Measurements from ENCODE around the gene PNMT. TPM values are rescaled to one million over a fixed set of nuclear protein-coding genes. Genes with fewer than 3 reads are reported as not detected.

The PNMT gene, protein sequence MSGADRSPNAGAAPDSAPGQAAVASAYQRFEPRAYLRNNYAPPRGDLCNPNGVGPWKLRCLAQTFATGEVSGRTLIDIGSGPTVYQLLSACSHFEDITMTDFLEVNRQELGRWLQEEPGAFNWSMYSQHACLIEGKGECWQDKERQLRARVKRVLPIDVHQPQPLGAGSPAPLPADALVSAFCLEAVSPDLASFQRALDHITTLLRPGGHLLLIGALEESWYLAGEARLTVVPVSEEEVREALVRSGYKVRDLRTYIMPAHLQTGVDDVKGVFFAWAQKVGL
- not detected for total RNA-seq (ENCODE audit: unreplicated experiment)
- long read RNA-seq = 0 reads

- Mint-ChIP-seq H3K4me3 (ENCODE audit: unreplicated experiment) (peak within 1 kb of the TSS; percentile 30), H3K36me3 (ENCODE audit: unreplicated experiment) (no peaks in the 10 kb centered on the region), H3K27ac (ENCODE audit: unreplicated experiment) (no peak within 1 kb of the TSS), H3K9me3 (ENCODE audit: unreplicated experiment) (peaks cover 4% of the 10 kb centered on the region), H3K4me1 (ENCODE audit: low read depth, unreplicated experiment) (peaks cover 4% of the 10 kb centered on the region), H3K27me3 (ENCODE audit: unreplicated experiment) (peaks cover 8% of the 10 kb centered on the region)
- peak; percentile 86 for DNase-seq
- TF ChIP-seq, protein P1, sequence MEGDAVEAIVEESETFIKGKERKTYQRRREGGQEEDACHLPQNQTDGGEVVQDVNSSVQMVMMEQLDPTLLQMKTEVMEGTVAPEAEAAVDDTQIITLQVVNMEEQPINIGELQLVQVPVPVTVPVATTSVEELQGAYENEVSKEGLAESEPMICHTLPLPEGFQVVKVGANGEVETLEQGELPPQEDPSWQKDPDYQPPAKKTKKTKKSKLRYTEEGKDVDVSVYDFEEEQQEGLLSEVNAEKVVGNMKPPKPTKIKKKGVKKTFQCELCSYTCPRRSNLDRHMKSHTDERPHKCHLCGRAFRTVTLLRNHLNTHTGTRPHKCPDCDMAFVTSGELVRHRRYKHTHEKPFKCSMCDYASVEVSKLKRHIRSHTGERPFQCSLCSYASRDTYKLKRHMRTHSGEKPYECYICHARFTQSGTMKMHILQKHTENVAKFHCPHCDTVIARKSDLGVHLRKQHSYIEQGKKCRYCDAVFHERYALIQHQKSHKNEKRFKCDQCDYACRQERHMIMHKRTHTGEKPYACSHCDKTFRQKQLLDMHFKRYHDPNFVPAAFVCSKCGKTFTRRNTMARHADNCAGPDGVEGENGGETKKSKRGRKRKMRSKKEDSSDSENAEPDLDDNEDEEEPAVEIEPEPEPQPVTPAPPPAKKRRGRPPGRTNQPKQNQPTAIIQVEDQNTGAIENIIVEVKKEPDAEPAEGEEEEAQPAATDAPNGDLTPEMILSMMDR (IDR thresholded peaks at IDR 0.05; ENCODE audit: partially characterized antibody, unreplicated experiment) = peak; percentile 66
Observed at GRCh38 chr17:39667945-39668924, at the start of gene PNMT. PNMT (plus strand) TSS chr17:39668453; CDS start chr17:39668476, 23 bp downstream.

DNA sequence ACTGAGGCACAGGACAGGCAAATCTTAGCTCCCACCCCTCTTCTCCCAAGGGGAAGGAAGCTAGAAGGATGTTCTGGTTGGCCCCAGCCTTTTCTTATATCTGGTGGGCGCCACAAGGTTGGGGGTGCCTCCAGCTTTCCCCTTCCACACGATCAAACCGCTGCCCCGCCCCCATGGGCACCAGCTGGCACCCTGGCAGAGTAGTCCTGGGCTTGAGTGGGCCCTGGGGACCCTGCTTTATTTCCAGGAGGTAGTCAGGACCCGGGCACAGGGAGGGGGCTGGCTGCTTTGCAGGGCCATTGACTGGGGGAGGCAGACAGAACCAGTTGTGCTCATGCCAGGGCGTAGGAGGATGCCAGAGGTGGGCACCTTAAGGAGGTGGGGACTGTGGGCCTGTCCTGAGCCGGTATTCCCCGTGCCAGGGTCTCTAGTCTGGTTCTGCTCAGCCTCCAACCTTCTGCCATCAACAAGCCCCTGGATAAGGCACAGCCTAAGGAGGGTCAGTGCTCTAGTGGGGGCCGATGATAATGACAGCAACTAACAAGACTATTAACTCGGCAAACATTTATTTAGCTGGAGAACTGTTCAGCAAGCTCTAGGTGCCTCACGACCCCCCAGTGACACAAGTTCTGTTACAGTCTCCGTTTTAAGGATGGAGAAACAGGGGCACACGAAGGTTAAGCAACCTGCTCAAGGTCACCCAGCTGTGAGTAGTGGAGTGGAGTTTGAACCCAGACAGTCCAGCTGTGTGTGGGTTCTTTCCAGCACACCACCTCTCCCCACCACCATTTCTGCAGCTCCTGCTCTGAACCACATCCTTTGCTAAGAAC, 49.1 kb upstream of the PNMT start:
- DNase-seq = no peak
- Mint-ChIP-seq H3K4me3 (ENCODE audit: unreplicated experiment) (no peak overlapping the region), H3K9me3 (ENCODE audit: unreplicated experiment) (peaks cover 4% of the 10 kb centered on the region), H3K36me3 (ENCODE audit: unreplicated experiment) (peaks cover 5% of the 10 kb centered on the region), H3K27ac (ENCODE audit: unreplicated experiment) (no peak overlapping the region), H3K27me3 (ENCODE audit: unreplicated experiment) (no peaks in the 10 kb centered on the region), H3K4me1 (ENCODE audit: low read depth, unreplicated experiment) (no peaks in the 10 kb centered on the region)
- TF ChIP-seq, protein P1 (IDR thresholded peaks at IDR 0.05; ENCODE audit: partially characterized antibody, unreplicated experiment) = no peak

- Mint-ChIP-seq H3K4me1 (ENCODE audit: low read depth, unreplicated experiment) (no peaks in the 10 kb centered on the region), H3K4me3 (ENCODE audit: unreplicated experiment) (no peak overlapping the region), H3K9me3 (ENCODE audit: unreplicated experiment) (peaks cover 4% of the 10 kb centered on the region), H3K27ac (ENCODE audit: unreplicated experiment) (no peak overlapping the region), H3K36me3 (ENCODE audit: unreplicated experiment) (peaks cover under 1% of the 10 kb centered on the region), H3K27me3 (ENCODE audit: unreplicated experiment) (peaks cover 2% of the 10 kb centered on the region)
- DNase-seq = no peak
- TF ChIP-seq, protein P1 (IDR thresholded peaks at IDR 0.05; ENCODE audit: partially characterized antibody, unreplicated experiment) = no peak
Observed at GRCh38 chr17:39619786-39620101, 48.5 kb upstream of the PNMT start.

GRCh38 chr17:39621523-39622379, 46.5 kb upstream of the PNMT start:
- Mint-ChIP-seq H3K4me3 (ENCODE audit: unreplicated experiment) (no peak overlapping the region), H3K36me3 (ENCODE audit: unreplicated experiment) (no peaks in the 10 kb centered on the region)

More at GRCh38 chr17:39621523-39622379, 46.5 kb upstream of the PNMT start:
- Mint-ChIP-seq H3K9me3 (ENCODE audit: unreplicated experiment) (peaks cover 4% of the 10 kb centered on the region), H3K27ac (ENCODE audit: unreplicated experiment) (no peak overlapping the region), H3K27me3 (ENCODE audit: unreplicated experiment) (peaks cover 10% of the 10 kb centered on the region), H3K4me1 (ENCODE audit: low read depth, unreplicated experiment) (no peaks in the 10 kb centered on the region)
- DNase-seq = peak; percentile 90
- TF ChIP-seq, protein P1 (IDR thresholded peaks at IDR 0.05; ENCODE audit: partially characterized antibody, unreplicated experiment) = peak; percentile 100

Data from glutamatergic neuron (in vitro differentiated cells).